ENCODE results near the gene KCTD17. TPM values are rescaled to one million over a fixed set of nuclear protein-coding genes. Genes with fewer than 3 reads are reported as not detected.
A peak's percentile ranks its signal among the peaks of the same experiment; 100 is the strongest.

The KCTD17 gene
- total RNA-seq, 1 experiment from 2014 or later = 39.1 TPM

- TF ChIP-seq, protein P1, sequence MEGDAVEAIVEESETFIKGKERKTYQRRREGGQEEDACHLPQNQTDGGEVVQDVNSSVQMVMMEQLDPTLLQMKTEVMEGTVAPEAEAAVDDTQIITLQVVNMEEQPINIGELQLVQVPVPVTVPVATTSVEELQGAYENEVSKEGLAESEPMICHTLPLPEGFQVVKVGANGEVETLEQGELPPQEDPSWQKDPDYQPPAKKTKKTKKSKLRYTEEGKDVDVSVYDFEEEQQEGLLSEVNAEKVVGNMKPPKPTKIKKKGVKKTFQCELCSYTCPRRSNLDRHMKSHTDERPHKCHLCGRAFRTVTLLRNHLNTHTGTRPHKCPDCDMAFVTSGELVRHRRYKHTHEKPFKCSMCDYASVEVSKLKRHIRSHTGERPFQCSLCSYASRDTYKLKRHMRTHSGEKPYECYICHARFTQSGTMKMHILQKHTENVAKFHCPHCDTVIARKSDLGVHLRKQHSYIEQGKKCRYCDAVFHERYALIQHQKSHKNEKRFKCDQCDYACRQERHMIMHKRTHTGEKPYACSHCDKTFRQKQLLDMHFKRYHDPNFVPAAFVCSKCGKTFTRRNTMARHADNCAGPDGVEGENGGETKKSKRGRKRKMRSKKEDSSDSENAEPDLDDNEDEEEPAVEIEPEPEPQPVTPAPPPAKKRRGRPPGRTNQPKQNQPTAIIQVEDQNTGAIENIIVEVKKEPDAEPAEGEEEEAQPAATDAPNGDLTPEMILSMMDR (conservative IDR thresholded peaks at IDR 0.05; ENCODE audit: low read depth, low read length) = peak; percentile 100
- no peak for TF ChIP-seq EZH2 (IDR thresholded peaks at IDR 0.05; ENCODE audit: borderline replicate concordance, low read depth, low read length, poor library complexity, severe bottlenecking)
- CTCF ChIA-PET = no interaction called here
- intact Hi-C loops (cut with micrococcal nuclease; ENCODE audit: unreplicated experiment) = loop anchor here (5.0 kb wide), 1 partner anchor 119 kb away; no protein-coding TSS in a partner anchor
- Histone ChIP-seq H3K4me3 (ENCODE audit: low read depth, low read length, poor library complexity, severe bottlenecking) (no peak overlapping the region), H3K36me3 (ENCODE audit: insufficient read depth, low read length, poor library complexity, severe bottlenecking) (no peaks in the 10 kb centered on the region), H3K27ac (ENCODE audit: low read depth, low read length, poor library complexity, severe bottlenecking) (no peak overlapping the region), H3K4me1 (ENCODE audit: insufficient read depth, low read length, poor library complexity, severe bottlenecking) (no peaks in the 10 kb centered on the region), H3K9me3 (ENCODE audit: low read depth, low read length, poor library complexity, severe bottlenecking) (no peaks in the 10 kb centered on the region), H3K27me3 (replicated peaks; ENCODE audit: insufficient read depth, low read depth, low read length, poor library complexity) (peaks cover 25% of the 10 kb centered on the region)
- POLR2A ChIA-PET (ENCODE audit: low non-redundant PET) = no interaction called here
- DNase-seq (ENCODE audit: low spot score) = peak; percentile 61
- no TSS peak for BruUV-seq (replicated peaks)
Measured at GRCh38 chr22:37077802-37078448, 26.4 kb downstream of the KCTD17 start.

DNA sequence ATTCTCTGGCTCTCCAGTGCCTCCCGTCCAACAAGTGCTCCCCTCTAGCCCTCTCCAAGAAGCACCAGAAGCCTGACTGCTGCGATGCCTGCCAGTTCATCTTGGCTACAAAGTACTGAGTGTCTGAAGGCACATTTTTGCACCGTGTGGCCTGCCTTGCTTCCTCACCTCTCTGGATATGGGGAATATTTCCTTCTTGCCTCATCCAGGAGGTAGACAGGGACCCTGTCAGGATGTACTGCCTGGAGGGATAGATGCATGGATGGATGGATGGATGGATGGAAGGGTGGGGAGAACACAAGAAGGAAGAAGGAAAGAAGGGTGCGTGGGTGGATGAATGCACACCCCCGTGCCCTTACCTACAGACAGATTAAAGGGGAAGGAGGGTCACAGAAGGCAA is 27.6 kb downstream of the KCTD17 start:
- TF ChIP-seq EZH2 (IDR thresholded peaks at IDR 0.05; ENCODE audit: borderline replicate concordance, low read depth, low read length, poor library complexity, severe bottlenecking) = no peak
- TF ChIP-seq, protein P1 (conservative IDR thresholded peaks at IDR 0.05; ENCODE audit: low read depth, low read length) = no peak
- H3K4me1 ChIP-seq (ENCODE audit: insufficient read depth, low read length, poor library complexity, severe bottlenecking) = no peaks in the 10 kb centered on the region
- intact Hi-C loops (cut with micrococcal nuclease; ENCODE audit: unreplicated experiment) = loop anchor here (5.0 kb wide), 1 partner anchor 118 kb away; no protein-coding TSS in a partner anchor
- no TSS peak for BruUV-seq (replicated peaks)
- no peaks in the 10 kb centered on the region for H3K9me3 ChIP-seq (ENCODE audit: low read depth, low read length, poor library complexity, severe bottlenecking)
- H3K27ac ChIP-seq (ENCODE audit: low read depth, low read length, poor library complexity, severe bottlenecking) = no peak overlapping the region
- POLR2A ChIA-PET (ENCODE audit: low non-redundant PET) = no interaction called here
- H3K4me3 ChIP-seq (ENCODE audit: low read depth, low read length, poor library complexity, severe bottlenecking) = no peak overlapping the region
- peaks cover 22% of the 10 kb centered on the region for H3K27me3 ChIP-seq (replicated peaks; ENCODE audit: insufficient read depth, low read depth, low read length, poor library complexity)
- CTCF ChIA-PET = no interaction called here
- DNase-seq (ENCODE audit: low spot score) = no peak
- H3K36me3 ChIP-seq (ENCODE audit: insufficient read depth, low read length, poor library complexity, severe bottlenecking) = no peaks in the 10 kb centered on the region

- no peaks in the 10 kb centered on the region for H3K36me3 ChIP-seq (ENCODE audit: insufficient read depth, low read length, poor library complexity, severe bottlenecking)
- H3K9me3 ChIP-seq (ENCODE audit: low read depth, low read length, poor library complexity, severe bottlenecking) = no peaks in the 10 kb centered on the region
- ChIA-PET CTCF (no interaction called here), POLR2A (ENCODE audit: low non-redundant PET) (interaction anchor here (0.6 kb wide), 1 partner anchor 844 kb away, joined by 4 read pairs; no protein-coding TSS in a partner anchor)
- BruUV-seq (replicated peaks) = no TSS peak
- peak; percentile 20 for DNase-seq (ENCODE audit: low spot score)
- intact Hi-C loops (cut with micrococcal nuclease; ENCODE audit: unreplicated experiment) = loop anchor here (5.0 kb wide), 1 partner anchor 118 kb away; no protein-coding TSS in a partner anchor
- H3K27me3 ChIP-seq (replicated peaks; ENCODE audit: insufficient read depth, low read depth, low read length, poor library complexity) = peaks cover 16% of the 10 kb centered on the region
- no peaks in the 10 kb centered on the region for H3K4me1 ChIP-seq (ENCODE audit: insufficient read depth, low read length, poor library complexity, severe bottlenecking)
- no peak overlapping the region for H3K4me3 ChIP-seq (ENCODE audit: low read depth, low read length, poor library complexity, severe bottlenecking)
- TF ChIP-seq EZH2 (IDR thresholded peaks at IDR 0.05; ENCODE audit: borderline replicate concordance, low read depth, low read length, poor library complexity, severe bottlenecking) = no peak
- TF ChIP-seq, protein P1 (conservative IDR thresholded peaks at IDR 0.05; ENCODE audit: low read depth, low read length) = no peak
- H3K27ac ChIP-seq (ENCODE audit: low read depth, low read length, poor library complexity, severe bottlenecking) = no peak overlapping the region
Measured at GRCh38 chr22:37079668-37080171, 28.2 kb downstream of the KCTD17 start.

All from A673 (cell line).